ENCODE measurements around the gene TRERF1.

DNA sequence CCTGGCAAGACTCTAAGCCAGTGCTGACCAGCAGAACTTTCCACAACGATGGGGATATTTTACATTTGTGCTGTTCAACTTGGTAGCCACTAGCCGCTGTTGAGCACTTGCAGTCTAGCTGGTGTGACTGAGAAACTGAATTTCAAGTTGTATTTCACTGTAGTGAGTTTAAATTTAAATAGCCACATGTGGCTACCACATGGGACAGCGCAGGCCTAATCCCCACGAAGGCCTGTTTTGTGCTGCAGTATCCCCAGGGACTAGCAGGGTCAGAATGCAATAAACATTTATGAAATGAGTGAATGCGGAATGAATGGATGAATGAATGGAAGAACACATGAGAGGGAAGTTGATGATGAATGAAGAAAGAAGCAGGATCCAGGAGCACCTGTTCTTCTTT is 115.8 kb downstream of the TRERF1 start:
- no peak for TF ChIP-seq ZBTB33 (IDR thresholded peaks at IDR 0.05; ENCODE audit: borderline replicate concordance, low read depth)
- TF ChIP-seq, protein P1, sequence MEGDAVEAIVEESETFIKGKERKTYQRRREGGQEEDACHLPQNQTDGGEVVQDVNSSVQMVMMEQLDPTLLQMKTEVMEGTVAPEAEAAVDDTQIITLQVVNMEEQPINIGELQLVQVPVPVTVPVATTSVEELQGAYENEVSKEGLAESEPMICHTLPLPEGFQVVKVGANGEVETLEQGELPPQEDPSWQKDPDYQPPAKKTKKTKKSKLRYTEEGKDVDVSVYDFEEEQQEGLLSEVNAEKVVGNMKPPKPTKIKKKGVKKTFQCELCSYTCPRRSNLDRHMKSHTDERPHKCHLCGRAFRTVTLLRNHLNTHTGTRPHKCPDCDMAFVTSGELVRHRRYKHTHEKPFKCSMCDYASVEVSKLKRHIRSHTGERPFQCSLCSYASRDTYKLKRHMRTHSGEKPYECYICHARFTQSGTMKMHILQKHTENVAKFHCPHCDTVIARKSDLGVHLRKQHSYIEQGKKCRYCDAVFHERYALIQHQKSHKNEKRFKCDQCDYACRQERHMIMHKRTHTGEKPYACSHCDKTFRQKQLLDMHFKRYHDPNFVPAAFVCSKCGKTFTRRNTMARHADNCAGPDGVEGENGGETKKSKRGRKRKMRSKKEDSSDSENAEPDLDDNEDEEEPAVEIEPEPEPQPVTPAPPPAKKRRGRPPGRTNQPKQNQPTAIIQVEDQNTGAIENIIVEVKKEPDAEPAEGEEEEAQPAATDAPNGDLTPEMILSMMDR (IDR thresholded peaks at IDR 0.05), result no peak
- TF ChIP-seq, protein P2, sequence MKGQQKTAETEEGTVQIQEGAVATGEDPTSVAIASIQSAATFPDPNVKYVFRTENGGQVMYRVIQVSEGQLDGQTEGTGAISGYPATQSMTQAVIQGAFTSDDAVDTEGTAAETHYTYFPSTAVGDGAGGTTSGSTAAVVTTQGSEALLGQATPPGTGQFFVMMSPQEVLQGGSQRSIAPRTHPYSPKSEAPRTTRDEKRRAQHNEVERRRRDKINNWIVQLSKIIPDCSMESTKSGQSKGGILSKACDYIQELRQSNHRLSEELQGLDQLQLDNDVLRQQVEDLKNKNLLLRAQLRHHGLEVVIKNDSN (IDR thresholded peaks at IDR 0.05; ENCODE audit: borderline replicate concordance, low read depth), result no peak

All from SK-N-SH (cell line).